ENCODE measurements around the gene B4GALT3.
"Not testable (repeated sequence)": the region's sequence is repeated elsewhere in the genome, so short reads cannot be mapped to it uniquely, and the experiment has no call there.

DNA sequence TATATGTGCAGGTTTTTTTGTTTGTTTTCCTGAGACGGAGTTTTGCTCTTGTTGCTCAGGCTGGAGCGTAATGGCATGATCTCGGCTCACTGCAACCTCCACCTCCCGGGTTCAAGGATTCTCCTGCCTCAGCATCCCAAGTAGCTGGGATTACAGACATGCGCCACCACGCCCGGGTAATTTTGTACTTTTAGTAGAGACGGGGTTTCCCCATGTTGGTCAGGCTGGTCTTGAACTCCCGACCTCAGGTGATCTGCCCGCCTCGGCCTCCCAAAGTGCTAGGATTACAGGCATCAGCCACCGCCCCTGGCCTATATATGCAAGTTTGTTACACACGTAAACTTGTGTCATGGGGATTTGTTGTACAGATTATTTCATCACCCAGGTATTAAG lies 47.4 kb upstream of the B4GALT3 start:
- not testable (repeated sequence) for TF ChIP-seq ZFX (IDR thresholded peaks at IDR 0.05)
- TF ChIP-seq, protein P1, sequence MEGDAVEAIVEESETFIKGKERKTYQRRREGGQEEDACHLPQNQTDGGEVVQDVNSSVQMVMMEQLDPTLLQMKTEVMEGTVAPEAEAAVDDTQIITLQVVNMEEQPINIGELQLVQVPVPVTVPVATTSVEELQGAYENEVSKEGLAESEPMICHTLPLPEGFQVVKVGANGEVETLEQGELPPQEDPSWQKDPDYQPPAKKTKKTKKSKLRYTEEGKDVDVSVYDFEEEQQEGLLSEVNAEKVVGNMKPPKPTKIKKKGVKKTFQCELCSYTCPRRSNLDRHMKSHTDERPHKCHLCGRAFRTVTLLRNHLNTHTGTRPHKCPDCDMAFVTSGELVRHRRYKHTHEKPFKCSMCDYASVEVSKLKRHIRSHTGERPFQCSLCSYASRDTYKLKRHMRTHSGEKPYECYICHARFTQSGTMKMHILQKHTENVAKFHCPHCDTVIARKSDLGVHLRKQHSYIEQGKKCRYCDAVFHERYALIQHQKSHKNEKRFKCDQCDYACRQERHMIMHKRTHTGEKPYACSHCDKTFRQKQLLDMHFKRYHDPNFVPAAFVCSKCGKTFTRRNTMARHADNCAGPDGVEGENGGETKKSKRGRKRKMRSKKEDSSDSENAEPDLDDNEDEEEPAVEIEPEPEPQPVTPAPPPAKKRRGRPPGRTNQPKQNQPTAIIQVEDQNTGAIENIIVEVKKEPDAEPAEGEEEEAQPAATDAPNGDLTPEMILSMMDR (conservative IDR thresholded peaks at IDR 0.05): not testable (repeated sequence)
